Measurements from ENCODE around the gene TRMU. TPM values are rescaled to one million over a fixed set of nuclear protein-coding genes. Genes with fewer than 3 reads are reported as not detected.

The TRMU gene
- total RNA-seq, 3 donors from 2014 or later (not counting 1 experiment from before 2014, with no cell fraction given), result 54.5 to 77.9 (median 58.4) TPM

DNA sequence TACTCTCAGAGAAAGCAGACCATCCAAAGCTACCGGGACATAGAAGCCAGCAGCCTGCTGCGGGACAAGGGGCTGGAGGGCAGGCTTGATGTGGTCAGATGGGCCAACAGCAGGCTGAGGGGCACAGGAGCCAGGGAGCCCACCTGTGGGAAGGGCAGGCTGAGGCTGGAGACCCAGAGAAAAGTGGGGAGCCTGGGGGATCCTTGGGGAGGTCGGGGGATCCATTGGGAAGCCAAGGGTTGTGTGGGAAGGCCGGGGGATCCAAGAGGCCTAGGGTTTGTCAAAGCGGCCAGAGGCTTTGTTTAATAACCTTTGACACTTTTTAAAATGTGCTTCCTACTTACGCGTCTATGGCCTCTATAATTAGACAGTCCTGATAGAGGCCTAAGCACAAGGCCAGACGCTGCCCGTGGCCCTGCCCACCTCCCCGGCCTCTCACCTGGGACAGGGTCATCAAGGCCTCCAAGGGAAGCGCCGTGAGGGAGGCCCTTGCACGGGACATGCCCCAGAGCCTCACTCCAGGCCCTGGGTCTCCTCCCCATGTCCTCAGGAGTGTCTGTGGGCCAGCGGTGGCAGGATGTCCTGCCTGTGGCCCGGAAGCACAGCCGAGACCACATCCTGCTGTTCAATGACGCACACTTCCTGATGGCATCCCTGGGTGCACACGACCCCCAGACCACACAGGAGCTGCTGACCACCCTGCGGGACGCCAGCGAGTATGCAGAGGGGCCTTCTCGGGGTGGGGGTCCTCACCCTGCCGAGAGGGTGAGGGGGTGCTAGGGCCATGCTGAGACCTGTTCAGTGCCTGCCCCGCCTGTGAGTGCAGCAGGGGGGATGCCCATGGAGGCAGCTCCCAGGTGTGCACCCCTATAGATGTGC lies 47.4 kb upstream of the TRMU start:
- Histone ChIP-seq H3K27ac (ENCODE audit: low read length) (peak overlapping the region; percentile 97), H3K27me3 (ENCODE audit: control insufficient read depth, insufficient read depth, low read length) (no peaks in the 10 kb centered on the region), H3K36me3 (ENCODE audit: control insufficient read depth, insufficient read depth, low read length) (peaks cover 68% of the 10 kb centered on the region), H3K4me1 (ENCODE audit: control insufficient read depth, insufficient read depth, low read length) (peaks cover 97% of the 10 kb centered on the region), H3K9me3 (ENCODE audit: control insufficient read depth, insufficient read depth, low read length) (peaks cover 4% of the 10 kb centered on the region), H3K4me3 (ENCODE audit: low read length) (peak overlapping the region; percentile 33)
- intact Hi-C loops (cut with micrococcal nuclease), result loop anchor here (2.0 to 10.0 kb wide), 4 partner anchors 21 to 973 kb away; partner anchors contain the start of gene CDPF1
- H3K27me3 Mint-ChIP-seq (ENCODE audit: low read depth in 2 of 2), result no peaks in the 10 kb centered on the region
- TF ChIP-seq, protein P1, sequence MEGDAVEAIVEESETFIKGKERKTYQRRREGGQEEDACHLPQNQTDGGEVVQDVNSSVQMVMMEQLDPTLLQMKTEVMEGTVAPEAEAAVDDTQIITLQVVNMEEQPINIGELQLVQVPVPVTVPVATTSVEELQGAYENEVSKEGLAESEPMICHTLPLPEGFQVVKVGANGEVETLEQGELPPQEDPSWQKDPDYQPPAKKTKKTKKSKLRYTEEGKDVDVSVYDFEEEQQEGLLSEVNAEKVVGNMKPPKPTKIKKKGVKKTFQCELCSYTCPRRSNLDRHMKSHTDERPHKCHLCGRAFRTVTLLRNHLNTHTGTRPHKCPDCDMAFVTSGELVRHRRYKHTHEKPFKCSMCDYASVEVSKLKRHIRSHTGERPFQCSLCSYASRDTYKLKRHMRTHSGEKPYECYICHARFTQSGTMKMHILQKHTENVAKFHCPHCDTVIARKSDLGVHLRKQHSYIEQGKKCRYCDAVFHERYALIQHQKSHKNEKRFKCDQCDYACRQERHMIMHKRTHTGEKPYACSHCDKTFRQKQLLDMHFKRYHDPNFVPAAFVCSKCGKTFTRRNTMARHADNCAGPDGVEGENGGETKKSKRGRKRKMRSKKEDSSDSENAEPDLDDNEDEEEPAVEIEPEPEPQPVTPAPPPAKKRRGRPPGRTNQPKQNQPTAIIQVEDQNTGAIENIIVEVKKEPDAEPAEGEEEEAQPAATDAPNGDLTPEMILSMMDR (IDR thresholded peaks at IDR 0.05), result no peak
- H3K4me3 Mint-ChIP-seq, result peak overlapping the region; percentile 88
- H3K27ac Mint-ChIP-seq, result peak overlapping the region; percentile 99
- peaks cover 7% of the 10 kb centered on the region for H3K36me3 Mint-ChIP-seq
- WGBS (ENCODE audit: insufficient coverage), result 16% methylated on average over 24 of the region's 24 CpGs
- peaks cover 69 to 84% of the 10 kb centered on the region in 2 donors for H3K4me1 Mint-ChIP-seq
- DNase-seq (peak; percentile 64 to 72), ATAC-seq (peak; percentile 43 to 82 (median 72))
- H3K9me3 Mint-ChIP-seq, result no peaks in the 10 kb centered on the region

DNA sequence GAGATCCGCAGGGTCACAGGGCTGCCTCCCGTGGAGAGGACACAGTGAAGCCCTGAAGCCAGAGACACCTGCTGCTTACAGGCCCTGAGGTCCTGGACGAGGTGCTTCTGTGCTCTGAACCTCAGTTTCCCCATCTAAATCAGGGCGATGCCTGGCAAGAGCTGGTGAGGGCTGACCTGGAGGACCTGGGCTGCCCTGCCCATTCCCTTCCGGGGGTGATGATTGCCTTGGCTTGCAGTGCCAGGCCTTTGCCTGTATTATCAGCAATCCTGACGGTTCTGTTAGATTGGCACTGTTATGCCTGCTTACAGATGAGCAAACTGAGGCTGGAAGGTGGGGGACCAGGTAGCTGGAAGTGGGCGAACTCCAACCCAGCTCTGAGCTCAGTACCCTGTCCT lies 46.7 kb upstream of the TRMU start:
- Mint-ChIP-seq H3K4me1 (peaks cover 75 to 91% of the 10 kb centered on the region in 2 donors), H3K27me3 (ENCODE audit: low read depth in 2 of 2) (no peaks in the 10 kb centered on the region), H3K36me3 (peaks cover 7% of the 10 kb centered on the region), H3K4me3 (peak overlapping the region; percentile 88), H3K27ac (peak overlapping the region; percentile 99), H3K9me3 (no peaks in the 10 kb centered on the region)
- Histone ChIP-seq H3K27ac (ENCODE audit: low read length) (peak overlapping the region; percentile 97), H3K4me3 (ENCODE audit: low read length) (no peak overlapping the region), H3K9me3 (ENCODE audit: control insufficient read depth, insufficient read depth, low read length) (peaks cover 4% of the 10 kb centered on the region), H3K4me1 (ENCODE audit: control insufficient read depth, insufficient read depth, low read length) (peaks cover 97% of the 10 kb centered on the region), H3K36me3 (ENCODE audit: control insufficient read depth, insufficient read depth, low read length) (peaks cover 71% of the 10 kb centered on the region), H3K27me3 (ENCODE audit: control insufficient read depth, insufficient read depth, low read length) (no peaks in the 10 kb centered on the region)
- DNase-seq (no peak), ATAC-seq (peak; percentile 7 to 15 (median 11))
- 79% methylated on average over 7 of the region's 7 CpGs for WGBS (ENCODE audit: insufficient coverage)
- intact Hi-C loops (cut with micrococcal nuclease), result loop anchor here (1.0 to 10.0 kb wide), 5 partner anchors 8 to 974 kb away; partner anchors contain the start of gene CDPF1
- TF ChIP-seq, protein P1 (IDR thresholded peaks at IDR 0.05), result no peak

DNA sequence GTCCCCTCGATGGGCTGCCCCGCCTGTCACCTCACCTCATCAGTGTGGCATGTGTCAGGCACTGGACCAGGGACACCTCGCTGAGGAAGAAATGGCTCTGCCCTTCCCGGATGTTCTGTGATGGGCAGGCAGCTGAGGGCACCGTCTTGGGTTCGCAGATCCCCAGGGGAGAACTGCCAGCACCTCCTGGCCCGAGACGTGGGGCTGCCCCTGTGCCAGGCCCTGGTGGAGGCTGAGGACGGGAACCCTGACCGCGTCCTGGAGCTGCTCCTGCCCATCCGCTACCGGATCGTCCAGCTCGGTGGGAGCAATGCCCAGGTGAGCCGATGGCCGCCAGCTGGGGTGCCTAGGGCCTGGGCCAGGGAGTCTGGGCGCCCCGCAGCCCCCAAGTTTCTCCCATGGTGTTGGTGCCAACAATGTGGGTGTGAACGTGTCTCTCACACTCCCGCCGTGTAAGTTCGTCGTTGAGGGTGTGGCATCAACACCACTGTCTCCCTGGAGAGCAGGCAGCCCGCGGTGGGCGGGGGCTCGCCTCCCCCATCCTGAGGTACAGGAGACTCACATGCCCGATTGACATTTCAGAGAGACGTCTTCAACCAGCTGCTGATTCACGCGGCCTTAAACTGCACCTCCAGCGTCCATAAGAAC lies 46.1 kb upstream of the TRMU start:
- Histone ChIP-seq H3K4me3 (ENCODE audit: low read length) (peak overlapping the region; percentile 2), H3K27me3 (ENCODE audit: control insufficient read depth, insufficient read depth, low read length) (no peaks in the 10 kb centered on the region), H3K9me3 (ENCODE audit: control insufficient read depth, insufficient read depth, low read length) (peaks cover 4% of the 10 kb centered on the region), H3K36me3 (ENCODE audit: control insufficient read depth, insufficient read depth, low read length) (peaks cover 66% of the 10 kb centered on the region), H3K27ac (ENCODE audit: low read length) (peak overlapping the region; percentile 97), H3K4me1 (ENCODE audit: control insufficient read depth, insufficient read depth, low read length) (peaks cover 93% of the 10 kb centered on the region)
- peak; percentile 28 to 64 (median 61) for ATAC-seq
- H3K4me1 Mint-ChIP-seq, result peaks cover 73 to 89% of the 10 kb centered on the region in 2 donors
- TF ChIP-seq, protein P1 (IDR thresholded peaks at IDR 0.05), result no peak
- peak; percentile 68 to 75 for DNase-seq
- 54% methylated on average over 33 of the region's 33 CpGs for WGBS (ENCODE audit: insufficient coverage)
- no peaks in the 10 kb centered on the region for H3K27me3 Mint-ChIP-seq (ENCODE audit: low read depth in 2 of 2)
- H3K9me3 Mint-ChIP-seq, result no peaks in the 10 kb centered on the region
- peak overlapping the region; percentile 88 for H3K4me3 Mint-ChIP-seq
- intact Hi-C loops (cut with micrococcal nuclease), result loop anchor here (1.0 to 10.0 kb wide), 5 partner anchors 8 to 975 kb away; partner anchors contain the start of gene CDPF1
- peaks cover 7% of the 10 kb centered on the region for H3K36me3 Mint-ChIP-seq
- peak overlapping the region; percentile 99 for H3K27ac Mint-ChIP-seq
